HCT116 (cell line): Measurements from ENCODE around the gene ZXDC. TPM values are rescaled to one million over a fixed set of nuclear protein-coding genes. Genes with fewer than 3 reads are reported as not detected.

Source experiments
- ATAC-seq: fragments of 200-7000 bp; cut with Tn5 transposase; 2 replicates; pipeline ENCODE4 v1.9.1; 2020; ENCODE audit warnings: mild to moderate bottlenecking, moderate library complexity
- Bru-seq: library from RNA; stranded (reverse); fragments of 400-500 nt; gene quantifications from one replicate; lab custom pipeline; 2021; lab: Mats Ljungman, UMichigan
- BruChase-seq, 2 experiments: library from RNA; stranded (reverse); fragments of 400-500 nt; gene quantifications; one replicate each; lab custom pipeline; 2021; lab: Mats Ljungman, UMichigan
- BruUV-seq: library from RNA; stranded (reverse); fragments of 400-500 nt; replicated peaks from 2 replicates; lab custom pipeline; 2021; lab: Mats Ljungman, UMichigan
- CTCF ChIA-PET: fragments of 300-600 bp; sonication (Branson Sonifier 250); formaldehyde crosslinking; loops from one replicate; lab custom pipeline; 2021; ENCODE audit warnings: antibody characterized with exemption; lab: Charles Lee
- POLR2A ChIA-PET: fragments of 300-600, 350-600 bp; sonication (Branson Sonifier 250); formaldehyde crosslinking; loops from one replicate; lab custom pipeline; 2021; ENCODE audit warnings: antibody characterized with exemption; lab: Charles Lee
- RAD21 ChIA-PET, 2 experiments: fragments of 300-600 bp; sonication (Branson Sonifier 250); formaldehyde crosslinking; loops; one replicate each; lab custom pipeline; 2023; ENCODE audit warnings: low total read pairs in 2 of 2; ENCODE audit not compliant: uncharacterized antibody in 2 of 2, unreplicated experiment in 2 of 2, low non-redundant PET in 1 of 2; lab: Charles Lee
- DNase-seq: peaks from one replicate; pipeline ENCODE4 v3.0.0-alpha.2; 2010; ENCODE audit warnings: low read depth, low spot score
- H2AFZ ChIP-seq: fragments of 200-600 bp; shearing (Covaris generic), sonication (generic); 2 replicates; pipeline ENCODE4 v1.6.1; 2017; ENCODE audit warnings: low read depth, mixed run types, mixed read lengths, antibody characterized with exemption, low read length; ENCODE audit not compliant: poor library complexity, severe bottlenecking
- H3K27ac ChIP-seq: 2 replicates; pipeline ENCODE4 v1.5.1; 2012; ENCODE audit warnings: low read depth, low read length
- H3K27me3 ChIP-seq: fragments of 200-600 bp; sonication (generic); 2 replicates; pipeline ENCODE4 v1.6.1; 2016; ENCODE audit warnings: mixed run types, low read length, mixed read lengths; ENCODE audit not compliant: insufficient read depth
- H3K36me3 ChIP-seq, 2 experiments: fragments of 200-500 bp in 1 of 2; fragments of 200-600 bp in 1 of 2; sonication (Bioruptor generic) in 1 of 2; sonication (generic) in 1 of 2; 2 replicates each; pipeline versions ENCODE4 v1.5.1 to v1.6.1; 2014 to 2016; ENCODE audit warnings: low read length in 2 of 2, inconsistent platforms in 1 of 2, mixed read lengths in 1 of 2, mixed run types in 1 of 2; ENCODE audit not compliant: insufficient read depth in 2 of 2, control insufficient read depth in 1 of 2
- H3K4me1 ChIP-seq, 2 experiments: fragments of 200-600 bp in 1 of 2; sonication (generic) in 1 of 2; 2 replicates each; pipeline versions ENCODE4 v1.5.1 to v1.6.1; 2012 to 2017; ENCODE audit warnings: low read length in 2 of 2, inconsistent platforms in 1 of 2, mild to moderate bottlenecking in 1 of 2, mixed read lengths in 1 of 2, mixed run types in 1 of 2, moderate library complexity in 1 of 2; ENCODE audit not compliant: insufficient read depth in 2 of 2, control insufficient read depth in 1 of 2
- H3K4me2 ChIP-seq: fragments of 200-600 bp; sonication (generic); 2 replicates; pipeline ENCODE4 v1.6.1; 2017; ENCODE audit warnings: mixed run types, low read length, mixed read lengths
- H3K4me3 ChIP-seq, 2 experiments: fragments of 200-600 bp in 1 of 2; sonication (generic) in 1 of 2; replicated peaks in 1 of 2; 2 replicates each; pipeline ENCODE4 v1.5.1; 2011 to 2016; ENCODE audit warnings: low read length in 2 of 2, control low read depth in 1 of 2, low read depth in 1 of 2, mild to moderate bottlenecking in 1 of 2, mixed read lengths in 1 of 2, mixed run types in 1 of 2
- H3K79me2 ChIP-seq: fragments of 200-600 bp; sonication (generic); 2 replicates; pipeline ENCODE4 v1.6.1; 2017; ENCODE audit warnings: mild to moderate bottlenecking, mixed run types, low read length, moderate library complexity, mixed read lengths; ENCODE audit not compliant: insufficient read depth
- H3K9ac ChIP-seq: fragments of 200-600 bp; sonication (generic); 2 replicates; pipeline ENCODE4 v1.6.1; 2016; ENCODE audit warnings: low read length, mixed read lengths
- H3K9me2 ChIP-seq: fragments of 200-600 bp; sonication (generic), shearing (Covaris generic); 2 replicates; pipeline ENCODE4 v1.6.1; 2017; ENCODE audit warnings: mixed run types, mild to moderate bottlenecking, moderate library complexity; ENCODE audit not compliant: insufficient read depth
- H3K9me3 ChIP-seq, 2 experiments: fragments of 200-500 bp in 1 of 2; fragments of 200-600 bp in 1 of 2; sonication (Bioruptor generic) in 1 of 2; sonication (generic) in 1 of 2; 2 replicates each; pipeline ENCODE4 v1.6.1; 2014 to 2017; ENCODE audit warnings: low read length in 2 of 2, mixed read lengths in 2 of 2, inconsistent platforms in 1 of 2, low read depth in 1 of 2, mild to moderate bottlenecking in 1 of 2, mixed run types in 1 of 2, moderate library complexity in 1 of 2; ENCODE audit not compliant: control insufficient read depth in 1 of 2, insufficient read depth in 1 of 2
- H4K20me1 ChIP-seq: fragments of 200-600 bp; sonication (generic), shearing (Covaris generic); 2 replicates; pipeline ENCODE4 v1.6.1; 2017; ENCODE audit warnings: mixed run types, mild to moderate bottlenecking, moderate library complexity; ENCODE audit not compliant: insufficient read depth
- CBX3 ChIP-seq: IDR thresholded peaks from 2 replicates; pipeline ENCODE4 v1.6.1; 2012; ENCODE audit warnings: low read depth
- CEBPB ChIP-seq: IDR thresholded peaks from 2 replicates; pipeline ENCODE4 v1.6.1; 2012; ENCODE audit warnings: low read depth
- CTCF ChIP-seq, 3 experiments: fragments of 200-600 bp in 1 of 3; sonication (generic) in 1 of 3; IDR thresholded peaks in 2 of 3; conservative IDR thresholded peaks in 1 of 3; 2 replicates each; pipeline ENCODE4 v1.5.1; 2012 to 2017; ENCODE audit warnings: low read depth in 2 of 3, low read length in 2 of 3, antibody characterized with exemption in 1 of 3, borderline replicate concordance in 1 of 3, control low read depth in 1 of 3, mild to moderate bottlenecking in 1 of 3, mixed read lengths in 1 of 3, mixed run types in 1 of 3, moderate library complexity in 1 of 3; ENCODE audit not compliant: insufficient read depth in 1 of 3
- EGR1 ChIP-seq: IDR thresholded peaks from 2 replicates; pipeline ENCODE4 v1.6.1; 2012; ENCODE audit warnings: low read depth
- ELF1 ChIP-seq: IDR thresholded peaks from 2 replicates; pipeline ENCODE4 v1.6.1; 2012; ENCODE audit warnings: low read depth, borderline replicate concordance
- EZH2 ChIP-seq: fragments of 200-600 bp; sonication (generic); IDR thresholded peaks from 2 replicates; pipeline ENCODE4 v1.6.1; 2017; ENCODE audit warnings: antibody characterized with exemption, mixed run types
- EZH2phosphoT487 ChIP-seq: fragments of 200-600 bp; IDR thresholded peaks from 2 replicates; pipeline ENCODE4 v1.6.1; 2018; ENCODE audit warnings: antibody characterized with exemption, borderline replicate concordance
- FOSL1 ChIP-seq: IDR thresholded peaks from 2 replicates; pipeline ENCODE4 v1.6.1; 2012; ENCODE audit warnings: low read depth
- MAX ChIP-seq: IDR thresholded peaks from 2 replicates; pipeline ENCODE4 v1.6.1; 2012
- POLR2A ChIP-seq: IDR thresholded peaks from 2 replicates; pipeline ENCODE4 v1.7.0; 2011; ENCODE audit warnings: borderline replicate concordance; ENCODE audit not compliant: insufficient read depth, insufficient read length; ENCODE audit errors: extremely low read depth
- POLR2AphosphoS5 ChIP-seq: IDR thresholded peaks from 2 replicates; pipeline ENCODE4 v1.6.1; 2011; ENCODE audit warnings: mild to moderate bottlenecking, low read depth, low read length, moderate library complexity
- RAD21 ChIP-seq: IDR thresholded peaks from 2 replicates; pipeline ENCODE4 v1.6.1; 2012; ENCODE audit warnings: low read depth, mild to moderate bottlenecking
- REST ChIP-seq: IDR thresholded peaks from 2 replicates; pipeline ENCODE4 v1.6.1; 2012; ENCODE audit warnings: low read depth
- SIN3A ChIP-seq: IDR thresholded peaks from 2 replicates; pipeline ENCODE4 v1.6.1; 2012; ENCODE audit warnings: low read depth
- SP1 ChIP-seq: IDR thresholded peaks from 2 replicates; pipeline ENCODE4 v1.6.1; 2012; ENCODE audit warnings: low read depth
- SRF ChIP-seq: IDR thresholded peaks from 2 replicates; pipeline ENCODE4 v1.6.1; 2012; ENCODE audit warnings: low read depth
- TCF7L2 ChIP-seq: IDR thresholded peaks from 2 replicates; pipeline ENCODE4 v1.7.0; 2011; ENCODE audit warnings: borderline replicate concordance, inconsistent platforms; ENCODE audit not compliant: insufficient read depth, insufficient read length; ENCODE audit errors: extremely low read depth
- YY1 ChIP-seq: IDR thresholded peaks from 2 replicates; pipeline ENCODE4 v1.6.1; 2011; ENCODE audit warnings: low read length, low read depth, moderate library complexity, mild to moderate bottlenecking; ENCODE audit not compliant: insufficient replicate concordance; ENCODE audit errors: extremely low read depth
- ZFX ChIP-seq: fragments of 450-650 bp; IDR thresholded peaks from 2 replicates; pipeline ENCODE4 v1.6.1; 2017
- intact Hi-C: fragments of 100-400 bp; cut with micrococcal nuclease; formaldehyde crosslinking; loops from 2 replicates; pipeline ENCODE4 v1.10.0; 2022
- long read RNA-seq: library from polyadenylated mRNA; unstranded; transcript quantifications from one replicate; pipeline ENCODE4 v2.0.0, GENCODE V29; 2021; ENCODE audit not compliant: unreplicated experiment
- polyA plus RNA-seq: library from polyadenylated mRNA; unstranded; fragments of >200 nt; gene quantifications from 2 replicates; pipeline ENCODE4 v1.2.1, GENCODE V29; 2012; ENCODE audit warnings: missing spikeins
- total RNA-seq: library from RNA; stranded (reverse); gene quantifications from one replicate; pipeline ENCODE4 v1.2.1, GENCODE V29; 2021; ENCODE audit not compliant: unreplicated experiment

The ZXDC gene
- 29.9 TPM for total RNA-seq
- 22.5 and 23.2 TPM in 2 replicates for polyA plus RNA-seq
- percentile 85 among the genes with signal in this experiment for Bru-seq, nascent RNA
- percentile 92 among the genes with signal in this experiment for BruChase-seq, experiment 1, labeled RNA remaining after a 6-hour chase
- percentile 94 among the genes with signal in this experiment for BruChase-seq, experiment 2, labeled RNA remaining after a 2-hour chase
- long read RNA-seq, full-length matches to known transcripts, result 33 of 72 reads
- long read RNA-seq, partial matches to known transcripts, result 19 of 72 reads
- long read RNA-seq, other reads (novel, unspliced or antisense), result 20 of 72 reads

GRCh38 chr3:126475413-126476114, at the start of gene ZXDC:
Gene ZXDC (minus strand): TSS chr3:126475891. CDS start chr3:126475865, 26 bp downstream.
- ChIA-PET CTCF (interaction anchor here (0.6 to 1.4 kb wide), 3 partner anchors 17 to 341 kb away, joined by 3 to 5 read pairs (median 3); no protein-coding TSS in a partner anchor), RAD21 (interaction anchor here in 1 of 2 experiments (1.5 kb wide), 1 partner anchor 341 kb away, joined by 3 read pairs; no protein-coding TSS in a partner anchor), POLR2A (interaction anchor here (0.8 kb wide), 1 partner anchor 209 kb away, joined by 3 read pairs; no protein-coding TSS in a partner anchor)
- Histone ChIP-seq H3K27ac (peak within 1 kb of the TSS; percentile 92), H4K20me1 (0 out of 2 replicates have a peak, but pooled peaks cover 6% of the 10 kb centered on the region), H3K79me2 (peaks cover 44% of the 10 kb centered on the region), H3K9me3 (no peaks in the 10 kb centered on the region), H3K9me2 (no peaks in the 10 kb centered on the region), H3K27me3 (no peaks in the 10 kb centered on the region), H3K4me2 (peak within 1 kb of the TSS; percentile 95), H3K36me3 (peaks cover 10 to 15% of the 10 kb centered on the region in 2 experiments), H3K9ac (peak within 1 kb of the TSS; percentile 88), H3K4me3 (peak within 1 kb of the TSS; percentile 69 to 80), H2AFZ (peak within 1 kb of the TSS; percentile 68), H3K4me1 (peaks cover 12 to 35% of the 10 kb centered on the region in 2 experiments)
- peak; percentile 86 for ATAC-seq
- TF ChIP-seq RAD21 (peak; percentile 46), SRF (no peak), CEBPB (no peak), CBX3 (no peak), TCF7L2 (peak; percentile 48), EZH2 (no peak), SIN3A (peak; percentile 51; the same call in 1 of the 2 replicates), ELF1 (no peak), POLR2A (peak; percentile 63), YY1 (peak; percentile 85), CTCF (IDR thresholded peaks at IDR 0.05 in 2 of 3, conservative IDR thresholded peaks at IDR 0.05 in 1 of 3; ENCODE audit: borderline replicate concordance in 1 of 3, insufficient read depth in 1 of 3, low read depth in 2 of 3, low read length in 2 of 3) (peak in 1 of 3 experiments; percentile 47; a peak in 2 of 6 replicates), POLR2AphosphoS5 (peak; percentile 71; the same call in 1 of the 2 replicates), MAX (no peak; the same call in 1 of the 2 replicates), EZH2phosphoT487 (no peak), SP1 (no peak), FOSL1 (no peak), ZFX (peak; percentile 95), EGR1 (no peak), REST (no peak)
- intact Hi-C loops, result loop anchor here (10.0 kb wide), 1 partner anchor 221 kb away; no protein-coding TSS in a partner anchor
- peak; percentile 85 for DNase-seq
- no TSS peak for BruUV-seq
